HepG2 (cell line): Measurements from ENCODE around the gene FAM161A. TPM values are rescaled to one million over a fixed set of nuclear protein-coding genes. Genes with fewer than 3 reads are reported as not detected.

Experiments
- ARID3A ChIP-seq: IDR thresholded peaks from 2 replicates; pipeline ENCODE4 v1.6.1; 2012; ENCODE audit warnings: low read depth, low read length, improper control_type of control experiment
- CENPBD1 ChIP-seq: sonication (generic); formaldehyde crosslinking; IDR thresholded peaks from 2 replicates; pipeline ENCODE4 v1.8.0; 2022; ENCODE audit warnings: missing genetic modification reagents, low read depth, mild to moderate bottlenecking, borderline replicate concordance
- ERF ChIP-seq: IDR thresholded peaks from 2 replicates; pipeline ENCODE4 v1.6.1; 2018; ENCODE audit warnings: missing biosample characterization, missing genetic modification reagents
- HBP1 ChIP-seq: IDR thresholded peaks from 2 replicates; pipeline ENCODE4 v1.6.1; 2016; ENCODE audit warnings: low read depth, control low read depth
- KLF11 ChIP-seq: IDR thresholded peaks from 2 replicates; pipeline ENCODE4 v1.6.1; 2016; ENCODE audit warnings: missing compliant biosample characterization
- MTF2 ChIP-seq: sonication (generic); formaldehyde crosslinking; IDR thresholded peaks from 2 replicates; pipeline ENCODE4 v1.5.0; 2020; ENCODE audit warnings: missing genetic modification reagents, borderline replicate concordance
- NCOA5 ChIP-seq: sonication (generic); formaldehyde crosslinking; IDR thresholded peaks from 2 replicates; pipeline ENCODE4 v1.4.0; 2020; ENCODE audit warnings: missing genetic modification reagents
- NKX3-1 ChIP-seq: sonication (generic); formaldehyde crosslinking; IDR thresholded peaks from 2 replicates; pipeline ENCODE4 v1.5.0; 2020; ENCODE audit warnings: missing genetic modification reagents
- NR2C2 ChIP-seq: sonication (generic); formaldehyde crosslinking; IDR thresholded peaks from 2 replicates; pipeline ENCODE4 v1.4.0; 2020; ENCODE audit warnings: missing genetic modification reagents, mild to moderate bottlenecking, moderate library complexity, borderline replicate concordance
- PHF20 ChIP-seq: sonication (generic); formaldehyde crosslinking; IDR thresholded peaks from 2 replicates; pipeline ENCODE4 v1.5.0; 2020; ENCODE audit warnings: mild to moderate bottlenecking, missing genetic modification reagents
- POGK ChIP-seq: sonication (generic); formaldehyde crosslinking; conservative IDR thresholded peaks from 2 replicates; pipeline ENCODE4 v1.8.0; 2022; ENCODE audit warnings: mild to moderate bottlenecking, moderate library complexity, missing genetic modification reagents
- PPARG ChIP-seq: conservative IDR thresholded peaks from 2 replicates; pipeline ENCODE4 v1.6.1; 2016; ENCODE audit warnings: missing biosample characterization, missing genetic modification reagents
- TEAD2 ChIP-seq: sonication (generic); formaldehyde crosslinking; IDR thresholded peaks from 2 replicates; pipeline ENCODE4 v1.9.0; 2021; ENCODE audit warnings: missing genetic modification reagents
- ZC3H13 ChIP-seq: sonication (generic); formaldehyde crosslinking; IDR thresholded peaks from 2 replicates; pipeline ENCODE4 v1.8.1; 2023; ENCODE audit warnings: mild to moderate bottlenecking, missing genetic modification reagents, moderate library complexity
- ZNF20 ChIP-seq: sonication (generic); formaldehyde crosslinking; IDR thresholded peaks from 2 replicates; pipeline ENCODE4 v1.4.0; 2020; ENCODE audit warnings: mild to moderate bottlenecking, moderate library complexity, missing genetic modification reagents
- ZNF274 ChIP-seq: sonication (generic); formaldehyde crosslinking; IDR thresholded peaks from 2 replicates; pipeline ENCODE4 v1.5.1; 2020; ENCODE audit warnings: mild to moderate bottlenecking, missing genetic modification reagents
- ZNF510 ChIP-seq: sonication (generic); formaldehyde crosslinking; IDR thresholded peaks from 2 replicates; pipeline ENCODE4 v1.4.0; 2020; ENCODE audit warnings: low read depth, mild to moderate bottlenecking, missing genetic modification reagents
- ZNF556 ChIP-seq: sonication (generic); formaldehyde crosslinking; IDR thresholded peaks from 2 replicates; pipeline ENCODE4 v1.4.0; 2020; ENCODE audit warnings: mild to moderate bottlenecking, missing genetic modification reagents, borderline replicate concordance
- ZNF652 ChIP-seq: IDR thresholded peaks from 2 replicates; pipeline ENCODE4 v1.6.1; 2016; ENCODE audit warnings: low read depth, borderline replicate concordance
- polyA plus RNA-seq, 8 experiments: library from polyadenylated mRNA; depleted of rRNA in 3 of 8; stranded (reverse) in 7 of 8; unstranded in 1 of 8; fragments of >200 nt; fragmentation: Illumina TruSeq in 4 of 8; extraction: Trizol in 4 of 8; gene quantifications; 2 replicates each; pipeline versions ENCODE4 v1.2.1 to v1.2.3, GENCODE V29; 2011 to 2016; ENCODE audit warnings: low read depth in 4 of 8, missing spikeins in 1 of 8, mixed read lengths in 1 of 8; ENCODE audit not compliant: insufficient read depth in 1 of 8
- total RNA-seq, 5 experiments: library from RNA; depleted of rRNA; stranded (reverse); fragments of >200 nt; fragmentation: Illumina TruSeq; extraction: Trizol; gene quantifications; 2 replicates each; pipeline ENCODE4 v1.2.3, GENCODE V29; 2016; ENCODE audit warnings: low read depth in 1 of 5
- TF ChIP-seq, protein P1 (sequence below): sonication (generic); formaldehyde crosslinking; IDR thresholded peaks from 2 replicates; pipeline ENCODE4 v1.8.0; 2022; ENCODE audit warnings: missing genetic modification reagents, mild to moderate bottlenecking, borderline replicate concordance
- TF ChIP-seq, protein P2 (sequence below): sonication (generic); formaldehyde crosslinking; IDR thresholded peaks from 2 replicates; pipeline ENCODE4 v1.5.0; 2020; ENCODE audit warnings: missing genetic modification reagents, mild to moderate bottlenecking, borderline replicate concordance

Gene FAM161A
- total and polyA plus RNA-seq, 2 of the 13 experiments (the other 11 are each of a cell fraction or from before 2014, with no cell fraction given) = 2.7 to 3.4 TPM

- TF ChIP-seq POGK = peak; percentile 98
- TF ChIP-seq NR2C2 (CRISPR knock-in tag) = peak; percentile 84
- TF ChIP-seq, protein P1, sequence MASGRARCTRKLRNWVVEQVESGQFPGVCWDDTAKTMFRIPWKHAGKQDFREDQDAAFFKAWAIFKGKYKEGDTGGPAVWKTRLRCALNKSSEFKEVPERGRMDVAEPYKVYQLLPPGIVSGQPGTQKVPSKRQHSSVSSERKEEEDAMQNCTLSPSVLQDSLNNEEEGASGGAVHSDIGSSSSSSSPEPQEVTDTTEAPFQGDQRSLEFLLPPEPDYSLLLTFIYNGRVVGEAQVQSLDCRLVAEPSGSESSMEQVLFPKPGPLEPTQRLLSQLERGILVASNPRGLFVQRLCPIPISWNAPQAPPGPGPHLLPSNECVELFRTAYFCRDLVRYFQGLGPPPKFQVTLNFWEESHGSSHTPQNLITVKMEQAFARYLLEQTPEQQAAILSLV (CRISPR knock-in tag) = peak; percentile 99; the same call in 1 of the 2 replicates
- TF ChIP-seq ZNF652 (CRISPR knock-in tag) = peak; percentile 49; the same call in 1 of the 2 replicates
- TF ChIP-seq ARID3A = peak; percentile 26; the same call in 1 of the 2 replicates
- peak; percentile 64; the same call in 1 of the 2 replicates for TF ChIP-seq PPARG (CRISPR knock-in tag)
- peak; percentile 67 for TF ChIP-seq NKX3-1 (CRISPR knock-in tag)
- TF ChIP-seq ZNF510 (CRISPR knock-in tag) = peak; percentile 77; the same call in 1 of the 2 replicates
- no peak for TF ChIP-seq ZNF20 (CRISPR knock-in tag)
- TF ChIP-seq ERF (CRISPR knock-in tag) = peak; percentile 98
- TF ChIP-seq ZNF556 (CRISPR knock-in tag) = peak; percentile 98
- no peak for TF ChIP-seq CENPBD1 (CRISPR knock-in tag)
- peak; percentile 93 for TF ChIP-seq MTF2 (CRISPR knock-in tag)
- TF ChIP-seq PHF20 (CRISPR knock-in tag) = peak; percentile 99
- TF ChIP-seq ZC3H13 (CRISPR knock-in tag) = peak; percentile 92
- TF ChIP-seq HBP1 (CRISPR knock-in tag) = peak; percentile 94; the same call in 1 of the 2 replicates
- TF ChIP-seq ZNF274 (CRISPR knock-in tag) = peak; percentile 93
- no peak for TF ChIP-seq NCOA5 (CRISPR knock-in tag)
- TF ChIP-seq KLF11 (CRISPR knock-in tag) = peak; percentile 93
- 0 out of 2 replicates have a peak, but pooled peaks have one; percentile 63 for TF ChIP-seq TEAD2
- TF ChIP-seq, protein P2, sequence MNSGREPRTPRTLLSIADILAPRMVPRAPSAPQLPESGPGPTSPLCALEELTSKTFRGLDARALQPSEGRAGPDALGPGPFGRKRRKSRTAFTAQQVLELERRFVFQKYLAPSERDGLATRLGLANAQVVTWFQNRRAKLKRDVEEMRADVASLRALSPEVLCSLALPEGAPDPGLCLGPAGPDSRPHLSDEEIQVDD (CRISPR knock-in tag) = peak; percentile 58; the same call in 1 of the 2 replicates
Measured at GRCh38 chr2:61888267-61889055, 34.6 kb upstream of the FAM161A start, which contains the start of gene CCT4 (continued).
